AG04449 (cell line): Measurements from ENCODE around the gene FGF16.
"Not testable (repeated sequence)": the region's sequence is repeated elsewhere in the genome, so short reads cannot be mapped to it uniquely, and the experiment has no call there.

Experiments
- CTCF ChIA-PET: fragments of 350-600 bp; formaldehyde crosslinking; extraction: SDS; loops from one replicate; lab custom pipeline; 2021; ENCODE audit warnings: antibody characterized with exemption; lab: Yijun Ruan, JAX
- POLR2A ChIA-PET: fragments of 400-600, 350-600 bp; formaldehyde crosslinking; extraction: SDS; loops from one replicate; lab custom pipeline; 2020; ENCODE audit warnings: antibody characterized with exemption, inconsistent platforms; lab: Yijun Ruan, JAX
- DNase-seq: peaks from one replicate; pipeline ENCODE4 v3.0.0-alpha.2; 2010; ENCODE audit warnings: low read depth, low spot score
- H3K4me3 ChIP-seq: 2 replicates; pipeline ENCODE4 v1.5.1; 2011; ENCODE audit warnings: low read depth, mild to moderate bottlenecking, control low read depth, low read length
- TF ChIP-seq, protein P1 (sequence below): IDR thresholded peaks from one replicate; pipeline ENCODE4 v1.5.1; 2011; ENCODE audit warnings: mild to moderate bottlenecking, moderate library complexity, low read length, control low read depth, inconsistent platforms; ENCODE audit not compliant: insufficient read depth; ENCODE audit errors: missing control alignments

The FGF16 gene

DNA sequence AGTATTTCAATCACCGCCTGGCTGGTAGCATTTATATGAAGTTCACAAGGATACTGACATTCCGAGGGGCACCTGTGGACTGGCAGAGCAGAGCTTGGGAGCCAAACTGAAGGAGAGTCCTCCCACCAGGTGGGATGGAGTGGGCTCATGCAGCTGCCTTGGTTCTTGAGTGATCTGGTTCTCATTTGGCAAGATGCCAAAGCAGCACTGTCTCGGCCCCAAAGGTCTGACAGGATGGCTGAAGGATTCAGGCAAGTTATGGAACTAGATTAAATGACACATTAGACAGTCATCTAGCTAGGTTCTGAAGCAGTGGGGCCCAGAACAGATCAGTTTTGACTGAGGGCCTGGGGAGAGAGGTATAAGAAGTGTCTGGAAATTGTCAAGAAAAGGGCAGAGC is 3.2 kb downstream of the FGF16 start:
- CTCF ChIA-PET = no interaction called here
- DNase-seq = no peak
- POLR2A ChIA-PET = no interaction called here
- no peak overlapping the region for H3K4me3 ChIP-seq
- TF ChIP-seq, protein P1, sequence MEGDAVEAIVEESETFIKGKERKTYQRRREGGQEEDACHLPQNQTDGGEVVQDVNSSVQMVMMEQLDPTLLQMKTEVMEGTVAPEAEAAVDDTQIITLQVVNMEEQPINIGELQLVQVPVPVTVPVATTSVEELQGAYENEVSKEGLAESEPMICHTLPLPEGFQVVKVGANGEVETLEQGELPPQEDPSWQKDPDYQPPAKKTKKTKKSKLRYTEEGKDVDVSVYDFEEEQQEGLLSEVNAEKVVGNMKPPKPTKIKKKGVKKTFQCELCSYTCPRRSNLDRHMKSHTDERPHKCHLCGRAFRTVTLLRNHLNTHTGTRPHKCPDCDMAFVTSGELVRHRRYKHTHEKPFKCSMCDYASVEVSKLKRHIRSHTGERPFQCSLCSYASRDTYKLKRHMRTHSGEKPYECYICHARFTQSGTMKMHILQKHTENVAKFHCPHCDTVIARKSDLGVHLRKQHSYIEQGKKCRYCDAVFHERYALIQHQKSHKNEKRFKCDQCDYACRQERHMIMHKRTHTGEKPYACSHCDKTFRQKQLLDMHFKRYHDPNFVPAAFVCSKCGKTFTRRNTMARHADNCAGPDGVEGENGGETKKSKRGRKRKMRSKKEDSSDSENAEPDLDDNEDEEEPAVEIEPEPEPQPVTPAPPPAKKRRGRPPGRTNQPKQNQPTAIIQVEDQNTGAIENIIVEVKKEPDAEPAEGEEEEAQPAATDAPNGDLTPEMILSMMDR = no peak

DNA sequence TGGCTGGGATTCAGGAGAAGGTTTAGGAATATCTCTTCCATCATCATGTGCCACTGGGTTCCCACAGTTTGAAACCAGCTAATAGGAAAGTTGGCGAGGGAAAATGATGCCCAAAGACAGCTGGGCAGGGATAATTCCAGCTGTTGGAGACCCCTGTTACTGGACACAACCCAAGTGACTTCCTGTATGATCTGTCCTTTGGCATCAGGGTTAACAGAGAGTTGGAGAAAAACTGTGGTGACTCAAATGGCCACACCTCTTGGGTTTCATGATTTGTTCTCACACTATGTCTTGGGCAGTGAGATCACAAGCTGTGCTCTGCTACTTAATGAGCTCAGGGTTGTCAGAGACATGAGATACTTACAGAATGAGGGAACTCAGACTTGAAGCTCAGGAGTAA is 3.8 kb downstream of the FGF16 start:
- H3K4me3 ChIP-seq = no peak overlapping the region
- TF ChIP-seq, protein P1 = no peak
- POLR2A ChIA-PET = no interaction called here
- CTCF ChIA-PET = no interaction called here
- no peak for DNase-seq

DNA sequence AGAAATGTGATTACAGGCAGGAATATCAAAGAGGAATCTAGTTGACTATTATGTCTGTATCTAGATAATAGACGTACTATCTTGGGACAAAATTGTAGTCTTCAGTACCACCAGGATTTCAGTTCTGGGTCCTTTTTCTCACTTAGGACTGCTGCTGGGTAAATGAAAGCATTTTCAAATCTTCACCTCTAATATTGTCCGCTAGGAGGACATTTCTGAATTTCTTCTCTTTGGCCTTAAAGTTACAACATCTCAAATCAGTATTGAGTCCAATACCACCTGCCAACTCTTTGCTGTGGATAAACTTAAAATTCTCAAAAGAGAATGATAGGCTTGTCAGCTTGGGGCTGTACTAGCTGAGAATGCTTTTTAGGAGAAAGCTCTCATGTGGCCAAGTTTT is 6.0 kb downstream of the FGF16 start:
- ChIA-PET POLR2A (no interaction called here), CTCF (no interaction called here)
- no peak overlapping the region for H3K4me3 ChIP-seq
- no peak for DNase-seq
- TF ChIP-seq, protein P1 = no peak

DNA sequence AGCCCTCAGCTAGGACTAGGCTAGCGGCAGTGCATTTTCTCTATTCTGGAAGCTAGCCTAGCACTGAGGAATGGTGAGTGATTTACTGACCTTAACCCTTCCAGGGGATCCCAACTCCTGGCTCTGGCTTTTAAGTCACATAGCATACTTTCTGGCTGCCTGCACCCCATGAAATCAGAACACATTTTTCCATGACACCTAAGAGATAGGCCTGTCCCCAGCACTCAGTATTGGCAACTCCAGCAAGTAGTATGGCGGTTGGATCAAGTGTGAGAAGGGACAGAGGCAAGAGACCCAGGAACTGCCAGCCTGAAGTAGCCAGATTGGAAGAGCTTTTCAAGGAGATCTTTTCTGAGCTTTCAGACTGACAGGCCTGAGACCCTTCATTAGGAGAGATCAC is 8.2 kb downstream of the FGF16 start:
- CTCF ChIA-PET = no interaction called here
- POLR2A ChIA-PET = no interaction called here
- H3K4me3 ChIP-seq = no peak overlapping the region
- TF ChIP-seq, protein P1 = no peak
- no peak for DNase-seq

DNA sequence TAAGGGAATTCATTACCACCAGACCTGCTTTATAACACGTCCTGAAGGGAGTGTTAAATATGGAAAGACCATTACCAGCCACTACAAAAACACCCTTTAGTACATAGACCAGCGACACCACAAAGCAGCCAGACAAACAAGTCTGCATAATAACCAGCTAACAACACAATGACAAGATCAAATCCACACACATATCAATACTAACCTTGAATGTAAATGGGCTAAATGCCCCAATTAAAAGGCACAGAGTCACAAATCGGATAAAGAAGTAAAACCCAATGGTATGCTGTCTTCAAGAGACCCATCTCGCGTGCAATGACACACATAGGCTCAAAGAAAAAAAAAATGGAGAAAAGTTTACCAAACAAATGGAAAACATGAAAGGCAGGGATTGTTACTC is 36.9 kb downstream of the FGF16 start:
- TF ChIP-seq, protein P1 = no peak
- DNase-seq = no peak
- ChIA-PET CTCF (no interaction called here), POLR2A (no interaction called here)
- H3K4me3 ChIP-seq = no peak overlapping the region

DNA sequence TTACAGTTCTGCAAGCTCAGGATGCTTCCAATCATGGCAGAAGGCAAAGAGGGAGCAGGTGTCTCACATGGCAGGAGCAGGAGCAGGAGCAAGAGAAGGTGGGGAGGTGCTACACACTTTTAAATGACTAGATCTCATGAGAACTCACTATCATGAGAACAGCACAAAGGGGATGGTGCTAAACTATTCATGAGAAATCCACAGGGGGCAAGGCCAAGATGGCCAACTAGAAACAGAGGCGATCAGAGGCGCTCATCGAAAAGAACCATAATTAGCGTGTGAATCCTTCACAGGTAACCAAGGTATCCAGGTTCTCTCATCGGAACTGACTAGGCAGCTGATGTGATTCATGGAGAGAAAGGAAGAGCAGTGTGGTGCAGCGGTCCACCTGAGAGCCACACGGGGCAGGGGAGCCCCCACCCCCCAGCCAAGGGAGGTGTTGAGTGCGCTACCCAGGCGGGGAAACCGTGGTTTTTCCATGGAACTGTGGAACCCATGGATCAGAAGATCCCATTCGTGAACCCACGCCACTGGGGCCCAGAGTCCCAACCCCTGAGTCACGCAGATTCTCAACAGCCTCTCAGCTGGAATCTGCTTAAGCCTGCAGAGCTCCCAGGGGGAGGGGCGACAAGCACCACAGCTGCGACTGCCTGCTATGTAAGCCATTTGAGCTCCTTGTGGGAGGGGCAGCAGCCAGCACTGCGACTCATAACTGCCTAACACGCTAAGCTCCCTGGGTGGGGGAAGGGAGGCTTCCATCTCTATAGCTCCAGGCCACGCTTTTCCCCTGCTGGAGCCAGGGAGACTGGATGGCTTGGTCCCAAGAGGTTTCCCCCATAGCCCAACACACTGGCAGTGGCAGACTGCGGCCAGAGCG is 46.7 kb downstream of the FGF16 start:
- POLR2A ChIA-PET = no interaction called here
- TF ChIP-seq, protein P1 = no peak
- no peak overlapping the region for H3K4me3 ChIP-seq
- DNase-seq = peak; percentile 28
- CTCF ChIA-PET = no interaction called here

DNA sequence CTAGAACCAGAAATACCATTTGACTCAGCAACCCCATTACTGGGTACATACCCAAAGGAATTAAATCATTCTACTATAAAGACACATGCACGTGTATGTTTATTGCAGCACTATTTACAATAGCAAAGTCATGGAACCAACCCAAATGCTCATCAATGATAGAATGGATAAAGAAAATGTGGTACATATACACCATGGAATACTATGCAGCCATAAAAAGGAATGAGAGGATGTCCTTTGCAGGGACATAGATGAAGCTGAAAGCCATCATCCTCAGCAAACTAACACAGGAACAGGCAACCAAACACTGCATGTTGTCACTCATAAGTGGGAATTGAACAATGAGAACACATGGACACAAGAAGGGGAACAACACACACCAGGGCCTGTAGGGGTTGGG is 53.0 kb downstream of the FGF16 start:
- H3K4me3 ChIP-seq, CTCF ChIA-PET, POLR2A ChIA-PET, DNase-seq: not testable (repeated sequence)
